Stomach (tissue), 4 donors: Measurements from ENCODE around the gene ENPP1.

Experiments
- EP300 ChIP-seq: sonication (generic); formaldehyde crosslinking; IDR thresholded peaks from one replicate; pipeline ENCODE4 v1.6.1; 2017; ENCODE audit warnings: antibody characterized with exemption
- POLR2A ChIP-seq, 4 donors: fragments of 450-650 bp; IDR thresholded peaks; one replicate each; pipeline ENCODE4 v1.6.1; 2016; ENCODE audit warnings: antibody characterized with exemption in 4 of 4, control low read depth in 2 of 4, mild to moderate bottlenecking in 1 of 4, moderate library complexity in 1 of 4
- POLR2AphosphoS5 ChIP-seq, 3 donors: sonication (generic); formaldehyde crosslinking; IDR thresholded peaks; one replicate each; pipeline ENCODE4 v1.6.1; 2016; ENCODE audit warnings: antibody characterized with exemption in 3 of 3
- TF ChIP-seq, protein P1 (sequence below), 7 experiments: fragments of 450-650 bp in 4 of 7; fragments of 200-600 bp in 3 of 7; sonication (generic) in 3 of 7; IDR thresholded peaks; one replicate each; pipeline ENCODE4 v1.5.1; 2016 to 2019; ENCODE audit warnings: antibody characterized with exemption in 7 of 7, control low read depth in 2 of 7, mild to moderate bottlenecking in 1 of 7

DNA sequence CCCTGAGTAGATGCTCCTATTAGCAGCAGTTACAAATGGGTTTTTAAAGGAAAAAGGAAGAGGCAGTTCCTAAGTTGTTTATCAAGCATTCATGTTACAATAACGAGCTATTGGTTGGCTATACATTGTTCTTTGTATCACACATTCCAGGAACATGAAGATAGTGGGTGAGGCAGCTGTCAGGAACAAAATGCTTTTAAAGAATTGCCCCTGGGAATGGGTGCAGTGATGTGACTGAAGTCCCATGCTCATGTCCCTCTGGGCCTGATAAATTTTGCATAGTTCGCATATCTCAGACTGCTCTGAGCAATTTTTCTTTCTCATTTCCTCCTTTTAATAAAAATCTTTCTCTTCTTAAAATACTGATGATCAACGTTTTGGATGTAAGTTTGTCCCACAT is 3.7 kb downstream of the ENPP1 start:
- no peak for TF ChIP-seq EP300
- TF ChIP-seq POLR2A (IDR thresholded peaks at IDR 0.05) = no peak
- TF ChIP-seq, protein P1, sequence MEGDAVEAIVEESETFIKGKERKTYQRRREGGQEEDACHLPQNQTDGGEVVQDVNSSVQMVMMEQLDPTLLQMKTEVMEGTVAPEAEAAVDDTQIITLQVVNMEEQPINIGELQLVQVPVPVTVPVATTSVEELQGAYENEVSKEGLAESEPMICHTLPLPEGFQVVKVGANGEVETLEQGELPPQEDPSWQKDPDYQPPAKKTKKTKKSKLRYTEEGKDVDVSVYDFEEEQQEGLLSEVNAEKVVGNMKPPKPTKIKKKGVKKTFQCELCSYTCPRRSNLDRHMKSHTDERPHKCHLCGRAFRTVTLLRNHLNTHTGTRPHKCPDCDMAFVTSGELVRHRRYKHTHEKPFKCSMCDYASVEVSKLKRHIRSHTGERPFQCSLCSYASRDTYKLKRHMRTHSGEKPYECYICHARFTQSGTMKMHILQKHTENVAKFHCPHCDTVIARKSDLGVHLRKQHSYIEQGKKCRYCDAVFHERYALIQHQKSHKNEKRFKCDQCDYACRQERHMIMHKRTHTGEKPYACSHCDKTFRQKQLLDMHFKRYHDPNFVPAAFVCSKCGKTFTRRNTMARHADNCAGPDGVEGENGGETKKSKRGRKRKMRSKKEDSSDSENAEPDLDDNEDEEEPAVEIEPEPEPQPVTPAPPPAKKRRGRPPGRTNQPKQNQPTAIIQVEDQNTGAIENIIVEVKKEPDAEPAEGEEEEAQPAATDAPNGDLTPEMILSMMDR (IDR thresholded peaks at IDR 0.05) = no peak
- TF ChIP-seq POLR2AphosphoS5 (IDR thresholded peaks at IDR 0.05) = no peak
